G401.6 (cell line): ENCODE results near the gene SYTL4.

Experiments
- FAIRE-seq: peaks from 2 replicates; lab custom pipeline; 2012; peaks lifted over from hg19 to GRCh38; lab: Jason Lieb, UNC

Gene SYTL4

GRCh38 chrX:100647095-100647494 lies 84.8 kb downstream of the SYTL4 start:
- no peak for FAIRE-seq

GRCh38 chrX:100645106-100645505 lies 86.8 kb downstream of the SYTL4 start:
- no peak for FAIRE-seq

- FAIRE-seq, result no peak
Observed at GRCh38 chrX:100643956-100644860, 87.7 kb downstream of the SYTL4 start, which contains the start of gene SRPX2. SRPX2 (plus strand) TSS chrX:100644199; CDS start chrX:100646323, 2,124 bp downstream.

GRCh38 chrX:100643212-100643611 lies 88.7 kb downstream of the SYTL4 start:
- FAIRE-seq, result no peak

- FAIRE-seq, result no peak
Observed at GRCh38 chrX:100642290-100642689, 89.6 kb downstream of the SYTL4 start.

- FAIRE-seq, result peak; percentile 99
Observed at GRCh38 chrX:100636321-100636991, 95.5 kb downstream of the SYTL4 start, which contains the start of gene TSPAN6. TSPAN6 (minus strand) TSS chrX:100636806; CDS start chrX:100636694, 112 bp downstream.

GRCh38 chrX:100635989-100636320 lies 96.0 kb downstream of the SYTL4 start:
- FAIRE-seq, result no peak

- FAIRE-seq, result no peak
Observed at GRCh38 chrX:100635040-100635439, 96.9 kb downstream of the SYTL4 start.

- no peak for FAIRE-seq
Observed at GRCh38 chrX:100625985-100626491, 105.9 kb downstream of the SYTL4 start.
